Cardiac septum (tissue), 1 donor: ENCODE measurements around the gene RPS15. TPM values are rescaled to one million over a fixed set of nuclear protein-coding genes. Genes with fewer than 3 reads are reported as not detected.
"Not testable (repeated sequence)": the region's sequence is repeated elsewhere in the genome, so short reads cannot be mapped to it uniquely, and the experiment has no call there.

ENCODE experiments used
- DNase-seq: peaks from one replicate; pipeline ENCODE4 v3.0.0-alpha.2; 2020; ENCODE audit warnings: low spot score
- intact Hi-C: fragments of 100-400 bp; cut with DNase I; formaldehyde crosslinking; loops from one replicate; pipeline ENCODE4 v1.14.0; 2022
- total RNA-seq: library from RNA; stranded (reverse); fragmentation: NEBNext Ultra II Directional; extraction: Animal tissue kit (Norgen Biotek cat#: 25700); gene quantifications from one replicate; pipeline ENCODE4 v1.2.1, GENCODE V29; 2021
- donor health status: DM: no; HTN: no; CAD: no.

The RPS15 gene
- total RNA-seq, 1 donor from 2014 or later = 479 TPM

- intact Hi-C loops = no loop called here
- DNase-seq = no peak
These were observed 36.7 kb downstream of the RPS15 start for GRCh38 chr19:1474765-1475351.

- intact Hi-C loops = no loop called here
- DNase-seq = no peak
These were observed 37.7 kb downstream of the RPS15 start for GRCh38 chr19:1475751-1476437.

- DNase-seq, intact Hi-C loops: not testable (repeated sequence)
These were observed 38.9 kb downstream of the RPS15 start for GRCh38 chr19:1477056-1477455.

- DNase-seq = peak; percentile 98
- intact Hi-C loops = no loop called here
These were observed 40.9 kb downstream of the RPS15 start, which contains the start of gene C19orf25 for GRCh38 chr19:1478934-1479707. Gene C19orf25 (minus strand): TSS chr19:1479215. CDS start chr19:1478903, 312 bp downstream.

GRCh38 chr19:1481224-1481892 is 43.2 kb downstream of the RPS15 start:
- intact Hi-C loops = no loop called here
- DNase-seq = no peak

GRCh38 chr19:1481893-1482360 is 43.7 kb downstream of the RPS15 start:
- no peak for DNase-seq
- intact Hi-C loops = no loop called here

- intact Hi-C loops = no loop called here
- no peak for DNase-seq
These were observed 44.4 kb downstream of the RPS15 start for GRCh38 chr19:1482361-1483130.

- no peak for DNase-seq
- intact Hi-C loops = no loop called here
These were observed 45.2 kb downstream of the RPS15 start for GRCh38 chr19:1483131-1483978.

GRCh38 chr19:1483979-1484428 is 45.8 kb downstream of the RPS15 start:
- intact Hi-C loops = no loop called here
- DNase-seq = no peak

- intact Hi-C loops = no loop called here
- DNase-seq = no peak
These were observed 48.8 kb downstream of the RPS15 start for GRCh38 chr19:1486720-1487575.

GRCh38 chr19:1487576-1488281 is 49.5 kb downstream of the RPS15 start:
- intact Hi-C loops = no loop called here
- no peak for DNase-seq

GRCh38 chr19:1488282-1488601 is 50.0 kb downstream of the RPS15 start:
- DNase-seq = no peak
- intact Hi-C loops = no loop called here

- no peak for DNase-seq
- intact Hi-C loops = no loop called here
These were observed 51.5 kb downstream of the RPS15 start for GRCh38 chr19:1489463-1490310.
